Measurements from ENCODE around the gene ACOT11. TPM values are rescaled to one million over a fixed set of nuclear protein-coding genes. Genes with fewer than 3 reads are reported as not detected.

The ACOT11 gene
- total and polyA plus RNA-seq, 2 of the 4 experiments (the other 2 are of a cell fraction) = 2.5 to 2.7 TPM

DNA sequence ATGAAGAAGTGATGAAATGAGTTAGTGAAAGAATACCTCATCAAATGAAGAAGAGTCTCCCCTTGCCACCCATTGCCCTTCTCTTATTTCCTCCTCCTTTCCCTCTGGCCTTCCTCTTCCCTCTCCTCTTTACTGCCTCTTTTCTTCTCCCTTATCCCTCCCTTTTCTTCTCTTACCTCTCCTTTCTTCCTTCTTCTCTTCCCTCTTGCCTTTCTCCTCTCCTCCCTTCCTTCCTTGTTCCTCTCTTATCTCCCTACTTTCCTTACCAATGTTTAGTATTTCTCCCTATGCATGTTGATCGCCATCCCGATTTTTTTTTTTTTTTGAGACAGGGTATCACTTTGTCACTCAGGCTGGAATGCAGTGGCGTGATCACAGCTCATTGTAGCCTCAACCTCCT, 102.4 kb downstream of the ACOT11 start:
- H2AK9ac ChIP-seq (replicated peaks; ENCODE audit: low read depth, low read length, poor library complexity) = no peak overlapping the region
- H3K56ac ChIP-seq (ENCODE audit: extremely low read depth, insufficient read depth, low read length) = no peak overlapping the region
- no peak for TF ChIP-seq FOS (IDR thresholded peaks at IDR 0.05; ENCODE audit: low read depth, low read length)
- no peak for TF ChIP-seq RFX5 (IDR thresholded peaks at IDR 0.05; ENCODE audit: low read depth, low read length)
- no peak for TF ChIP-seq RCOR1 (IDR thresholded peaks at IDR 0.05; ENCODE audit: insufficient replicate concordance, low read length)
- TF ChIP-seq, protein P1, sequence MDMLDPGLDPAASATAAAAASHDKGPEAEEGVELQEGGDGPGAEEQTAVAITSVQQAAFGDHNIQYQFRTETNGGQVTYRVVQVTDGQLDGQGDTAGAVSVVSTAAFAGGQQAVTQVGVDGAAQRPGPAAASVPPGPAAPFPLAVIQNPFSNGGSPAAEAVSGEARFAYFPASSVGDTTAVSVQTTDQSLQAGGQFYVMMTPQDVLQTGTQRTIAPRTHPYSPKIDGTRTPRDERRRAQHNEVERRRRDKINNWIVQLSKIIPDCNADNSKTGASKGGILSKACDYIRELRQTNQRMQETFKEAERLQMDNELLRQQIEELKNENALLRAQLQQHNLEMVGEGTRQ (IDR thresholded peaks at IDR 0.05; ENCODE audit: low read depth, low read length) = no peak
- no peak for TF ChIP-seq MAFK (IDR thresholded peaks at IDR 0.05; ENCODE audit: low read depth, low read length)
- TF ChIP-seq BHLHE40 (IDR thresholded peaks at IDR 0.05; ENCODE audit: low read depth, low read length) = no peak
- no peak for TF ChIP-seq POLR2A (IDR thresholded peaks at IDR 0.05; ENCODE audit: low read depth, low read length)
- no peak for TF ChIP-seq RAD21 (IDR thresholded peaks at IDR 0.05; ENCODE audit: low read length)
- no peak for TF ChIP-seq CHD1 (IDR thresholded peaks at IDR 0.05; ENCODE audit: low read depth, low read length)
- no peak for TF ChIP-seq NFE2L2 (IDR thresholded peaks at IDR 0.05; ENCODE audit: low read depth, low read length)
- TF ChIP-seq CEBPB (IDR thresholded peaks at IDR 0.05; ENCODE audit: low read depth, low read length) = no peak
- TF ChIP-seq, protein P2, sequence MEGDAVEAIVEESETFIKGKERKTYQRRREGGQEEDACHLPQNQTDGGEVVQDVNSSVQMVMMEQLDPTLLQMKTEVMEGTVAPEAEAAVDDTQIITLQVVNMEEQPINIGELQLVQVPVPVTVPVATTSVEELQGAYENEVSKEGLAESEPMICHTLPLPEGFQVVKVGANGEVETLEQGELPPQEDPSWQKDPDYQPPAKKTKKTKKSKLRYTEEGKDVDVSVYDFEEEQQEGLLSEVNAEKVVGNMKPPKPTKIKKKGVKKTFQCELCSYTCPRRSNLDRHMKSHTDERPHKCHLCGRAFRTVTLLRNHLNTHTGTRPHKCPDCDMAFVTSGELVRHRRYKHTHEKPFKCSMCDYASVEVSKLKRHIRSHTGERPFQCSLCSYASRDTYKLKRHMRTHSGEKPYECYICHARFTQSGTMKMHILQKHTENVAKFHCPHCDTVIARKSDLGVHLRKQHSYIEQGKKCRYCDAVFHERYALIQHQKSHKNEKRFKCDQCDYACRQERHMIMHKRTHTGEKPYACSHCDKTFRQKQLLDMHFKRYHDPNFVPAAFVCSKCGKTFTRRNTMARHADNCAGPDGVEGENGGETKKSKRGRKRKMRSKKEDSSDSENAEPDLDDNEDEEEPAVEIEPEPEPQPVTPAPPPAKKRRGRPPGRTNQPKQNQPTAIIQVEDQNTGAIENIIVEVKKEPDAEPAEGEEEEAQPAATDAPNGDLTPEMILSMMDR (conservative IDR thresholded peaks at IDR 0.05; ENCODE audit: low read depth, low read length) = no peak
- no peak for TF ChIP-seq MXI1 (IDR thresholded peaks at IDR 0.05; ENCODE audit: borderline replicate concordance, low read depth, low read length)
- TF ChIP-seq, protein P3, sequence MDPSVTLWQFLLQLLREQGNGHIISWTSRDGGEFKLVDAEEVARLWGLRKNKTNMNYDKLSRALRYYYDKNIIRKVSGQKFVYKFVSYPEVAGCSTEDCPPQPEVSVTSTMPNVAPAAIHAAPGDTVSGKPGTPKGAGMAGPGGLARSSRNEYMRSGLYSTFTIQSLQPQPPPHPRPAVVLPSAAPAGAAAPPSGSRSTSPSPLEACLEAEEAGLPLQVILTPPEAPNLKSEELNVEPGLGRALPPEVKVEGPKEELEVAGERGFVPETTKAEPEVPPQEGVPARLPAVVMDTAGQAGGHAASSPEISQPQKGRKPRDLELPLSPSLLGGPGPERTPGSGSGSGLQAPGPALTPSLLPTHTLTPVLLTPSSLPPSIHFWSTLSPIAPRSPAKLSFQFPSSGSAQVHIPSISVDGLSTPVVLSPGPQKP (IDR thresholded peaks at IDR 0.05; ENCODE audit: borderline replicate concordance, low read depth, low read length) = no peak
- TF ChIP-seq SMC3 (IDR thresholded peaks at IDR 0.05; ENCODE audit: low read depth, low read length) = no peak
- no peak for TF ChIP-seq MAZ (IDR thresholded peaks at IDR 0.05; ENCODE audit: borderline replicate concordance, low read depth, low read length)
- no peak overlapping the region for H4K8ac ChIP-seq (ENCODE audit: low read depth in 2 of 2, low read length in 2 of 2)
- H3K4ac ChIP-seq (ENCODE audit: low read depth, low read length) = no peak overlapping the region
- H2BK5ac ChIP-seq (ENCODE audit: low read depth, low read length, poor library complexity, severe bottlenecking) = no peak overlapping the region
- ChIA-PET POLR2A (ENCODE audit: unreplicated experiment) (no interaction called here), CTCF (no interaction called here)
- no peak overlapping the region for H3K9ac ChIP-seq (ENCODE audit: low read depth, low read length)
- no peak overlapping the region for H2BK20ac ChIP-seq (ENCODE audit: low read depth, low read length)
- in situ Hi-C loops (cut with MboI; ENCODE audit: low sequenced_read_pairs) = no loop called here
- no peak overlapping the region for H3K14ac ChIP-seq (replicated peaks; ENCODE audit: low read depth, low read length)
- H3K27me3 ChIP-seq (ENCODE audit: control insufficient read depth, insufficient read depth, low read length) = peaks cover 36% of the 10 kb centered on the region
- H2BK120ac ChIP-seq (ENCODE audit: low read depth, low read length) = no peak overlapping the region
- no TSS peak for BruUV-seq (replicated peaks)
- H3K36me3 ChIP-seq (ENCODE audit: control insufficient read depth, insufficient read depth, low read length) = no peaks in the 10 kb centered on the region
- H4K91ac ChIP-seq (ENCODE audit: insufficient read depth, low read depth, low read length) = no peak overlapping the region
- H3K4me1 ChIP-seq (ENCODE audit: control insufficient read depth, insufficient read depth, low read length) = no peaks in the 10 kb centered on the region
- no peak overlapping the region for H2AFZ ChIP-seq (replicated peaks; ENCODE audit: low read length, poor library complexity)
- H2AK5ac ChIP-seq (ENCODE audit: low read depth, low read length) = no peak overlapping the region
- intact Hi-C loops (cut with micrococcal nuclease) = no loop called here
- WGBS, 2 experiments (ENCODE audit: extremely low coverage in 2 of 2, insufficient read length in 1 of 2) = 33% methylated on average over 2 of the region's 3 CpGs; no CpG with 5 or more reads in 1 of the 2 experiments
- no peak overlapping the region for H3K27ac ChIP-seq (ENCODE audit: insufficient read depth, low read length)
- H4K20me1 ChIP-seq (ENCODE audit: insufficient read depth, low read length) = no peaks in the 10 kb centered on the region
- DNase-seq = no peak
- H3K9me3 ChIP-seq (ENCODE audit: control insufficient read depth, insufficient read depth, low read length) = no peaks in the 10 kb centered on the region
- ATAC-seq (ENCODE audit: low read depth) = no peak
- no peaks in the 10 kb centered on the region for H3K9me1 ChIP-seq (ENCODE audit: insufficient read depth, low read length)
- H2BK15ac ChIP-seq (ENCODE audit: low read depth, low read length) = no peak overlapping the region
- no peak overlapping the region for H3K4me3 ChIP-seq (ENCODE audit: insufficient read depth, low read depth, low read length)
- no peak overlapping the region for H3K18ac ChIP-seq (ENCODE audit: low read depth, low read length)
- H3K4me2 ChIP-seq (ENCODE audit: low read depth, low read length) = no peak overlapping the region
- no peak overlapping the region for H3K23ac ChIP-seq (ENCODE audit: low read depth, low read length)
- no peak overlapping the region for H4K5ac ChIP-seq (ENCODE audit: low read depth, low read length)
- no peaks in the 10 kb centered on the region for H3K79me1 ChIP-seq (ENCODE audit: low read depth in 1 of 2, low read length in 2 of 2)
- dilution Hi-C loops (cut with HindIII; ENCODE audit: low sequenced_read_pairs, unreplicated experiment) = no loop called here
